NCI-H748 treated with DMSO at 0.1 percent for 48 hours (cell line): ENCODE results near the gene DCAF11.

Experiments
- DNase-seq: peaks from one replicate; lab custom pipeline; 2025; lab: John Stamatoyannopoulos, UW

Gene DCAF11

DNA sequence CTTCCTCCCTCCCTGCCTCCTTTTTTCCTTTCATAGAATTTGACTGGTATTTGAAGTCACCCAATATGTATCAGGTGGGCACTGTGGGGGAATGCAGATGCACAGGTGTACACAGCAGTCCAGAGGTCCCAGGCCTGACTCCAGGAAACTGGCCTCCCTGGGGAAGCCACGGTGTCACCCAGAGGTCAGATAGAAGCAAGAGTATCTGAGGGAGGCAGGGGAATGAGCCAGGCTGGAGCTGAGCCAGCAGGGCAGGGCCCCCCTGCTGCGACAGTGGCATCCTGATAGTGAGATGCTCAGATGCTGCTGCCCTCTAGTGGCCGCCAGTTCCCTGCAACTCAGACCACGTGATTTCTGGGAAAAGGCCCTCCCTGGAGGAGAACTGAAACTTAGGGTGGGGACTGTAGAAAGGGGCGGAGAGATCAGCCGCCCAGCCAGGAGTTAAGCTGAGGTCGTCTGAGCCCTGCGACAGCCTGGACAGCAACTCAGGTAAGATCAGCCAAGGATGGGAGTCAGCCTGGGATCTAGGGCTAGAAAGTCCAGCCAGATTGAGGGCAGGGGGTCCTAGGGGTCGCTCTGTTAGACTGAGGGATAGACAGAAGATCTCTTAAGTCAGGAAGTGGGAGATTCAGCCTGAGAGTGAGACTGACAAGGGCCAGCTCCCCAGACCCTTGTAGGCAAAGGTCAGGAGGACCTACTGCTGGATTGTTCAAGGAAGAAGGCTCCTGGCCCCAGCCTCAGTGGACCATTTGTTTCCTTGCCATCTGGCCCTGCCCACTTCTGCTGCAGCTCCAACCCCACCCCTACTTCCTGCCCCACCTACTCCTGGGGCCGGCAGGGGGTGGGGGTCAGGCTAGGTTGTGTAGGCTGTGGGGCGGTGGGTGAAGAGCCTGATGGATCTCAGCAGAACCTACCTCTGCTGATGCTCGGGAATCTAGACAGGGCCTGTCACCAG lies 46.5 kb downstream of the DCAF11 start, which contains the start of gene IRF9:
Gene IRF9 (plus strand): TSS at position 416 of the 955 bp plus-strand sequence. CDS start 880 bp downstream, outside the sequence.
- peak; percentile 94 for DNase-seq

DNA sequence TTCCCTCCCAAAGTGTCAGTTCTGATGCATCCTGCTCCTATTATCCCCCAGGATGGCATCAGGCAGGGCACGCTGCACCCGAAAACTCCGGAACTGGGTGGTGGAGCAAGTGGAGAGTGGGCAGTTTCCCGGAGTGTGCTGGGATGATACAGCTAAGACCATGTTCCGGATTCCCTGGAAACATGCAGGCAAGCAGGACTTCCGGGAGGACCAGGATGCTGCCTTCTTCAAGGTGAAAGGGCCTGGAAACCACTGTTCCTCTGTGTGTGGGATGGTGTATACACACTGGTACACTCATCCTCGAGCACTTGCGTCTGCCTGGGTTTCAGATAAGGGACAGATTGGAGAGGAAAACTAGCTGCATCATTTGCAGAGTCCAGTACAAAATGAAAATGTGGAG lies 47.5 kb downstream of the DCAF11 start:
- DNase-seq = no peak

DNA sequence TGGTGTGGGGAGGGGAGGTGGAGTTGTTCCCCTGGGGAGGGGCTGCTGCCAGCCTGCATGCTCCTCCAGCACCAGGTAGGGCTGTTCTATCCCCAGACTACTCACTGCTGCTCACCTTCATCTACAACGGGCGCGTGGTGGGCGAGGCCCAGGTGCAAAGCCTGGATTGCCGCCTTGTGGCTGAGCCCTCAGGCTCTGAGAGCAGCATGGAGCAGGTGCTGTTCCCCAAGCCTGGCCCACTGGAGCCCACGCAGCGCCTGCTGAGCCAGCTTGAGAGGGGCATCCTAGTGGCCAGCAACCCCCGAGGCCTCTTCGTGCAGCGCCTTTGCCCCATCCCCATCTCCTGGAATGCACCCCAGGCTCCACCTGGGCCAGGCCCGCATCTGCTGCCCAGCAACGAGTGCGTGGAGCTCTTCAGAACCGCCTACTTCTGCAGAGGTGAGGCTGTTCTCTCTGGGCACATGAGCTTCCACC lies 50.0 kb downstream of the DCAF11 start:
- DNase-seq = no peak

GRCh38 chr14:24165785-24166184 lies 51.2 kb downstream of the DCAF11 start:
- no peak for DNase-seq

DNA sequence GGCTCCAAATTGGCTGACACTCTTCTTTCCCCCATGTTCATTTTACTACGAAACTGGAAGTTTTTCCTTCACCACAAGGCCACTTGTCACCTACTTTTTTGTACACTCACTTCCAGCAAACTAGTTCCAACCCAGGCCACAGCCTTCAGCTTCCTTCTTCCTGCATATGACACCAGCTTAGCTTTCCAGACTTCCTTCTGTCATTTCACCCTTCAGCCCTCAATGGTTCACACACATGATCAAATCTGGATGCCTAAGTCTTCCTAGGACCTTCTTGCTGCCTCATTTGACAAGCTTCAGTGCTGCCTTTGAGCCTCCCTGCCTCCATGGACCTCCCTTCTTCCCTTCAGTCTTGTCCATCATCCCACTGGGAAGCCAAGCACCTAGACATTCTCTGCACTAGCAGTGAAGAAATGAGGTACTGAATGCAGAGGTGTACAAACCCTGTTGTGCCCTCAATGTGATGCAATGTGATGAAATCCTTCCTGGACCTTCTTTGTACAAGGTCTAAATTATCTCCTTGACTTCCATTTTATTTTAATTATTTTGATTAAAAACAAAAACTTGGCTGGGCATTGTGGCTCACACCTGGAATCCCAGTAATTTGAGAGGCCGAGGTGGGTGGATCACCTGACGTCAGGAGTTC lies 53.0 kb downstream of the DCAF11 start:
- no peak for DNase-seq

GRCh38 chr14:24171422-24172260 lies 57.1 kb downstream of the DCAF11 start, which contains the start of gene REC8:
REC8 (plus strand) TSS chr14:24172080; CDS start chr14:24172553, 473 bp downstream.
- DNase-seq = peak; percentile 84

DNA sequence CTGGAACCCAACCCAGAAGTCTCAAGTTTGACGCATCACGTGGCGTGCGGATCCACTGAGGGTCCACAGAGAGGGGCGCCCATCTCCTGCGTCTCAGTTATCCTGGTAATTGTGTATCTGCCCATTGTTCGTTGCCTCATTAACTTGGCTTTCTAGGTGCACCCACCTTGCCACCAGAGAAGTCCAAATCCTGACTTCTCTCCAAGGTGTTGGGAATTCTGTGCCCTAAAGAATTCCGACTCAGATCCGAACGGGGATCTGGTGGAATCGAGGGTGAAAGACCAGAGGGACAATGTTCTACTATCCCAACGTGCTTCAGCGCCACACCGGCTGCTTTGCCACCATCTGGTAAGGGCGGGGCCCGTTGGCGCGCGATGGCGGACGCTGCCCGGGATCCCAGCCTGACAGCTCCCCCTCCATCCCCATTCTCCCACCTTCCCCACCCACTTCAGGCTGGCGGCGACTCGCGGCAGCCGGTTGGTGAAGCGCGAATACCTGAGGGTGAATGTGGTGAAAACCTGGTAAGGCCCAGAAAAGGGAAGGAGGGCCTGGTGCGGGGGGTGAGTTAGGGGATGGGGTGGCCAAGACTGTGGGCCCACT lies 57.8 kb downstream of the DCAF11 start:
- DNase-seq = no peak

- no peak for DNase-seq
Measured at GRCh38 chr14:24172871-24173281, 58.3 kb downstream of the DCAF11 start.
